ENCODE data around the gene CELF2. TPM values are rescaled to one million over a fixed set of nuclear protein-coding genes. Genes with fewer than 3 reads are reported as not detected.

The CELF2 gene
- total RNA-seq, 1 experiment from 2014 or later = not detected

GRCh38 chr10:11292576-11293302 is 275.1 kb downstream of the CELF2 start:
- peaks cover 33% of the 10 kb centered on the region for H3K27me3 ChIP-seq (replicated peaks; ENCODE audit: insufficient read depth, low read depth, low read length, poor library complexity)
- H3K9me3 ChIP-seq (ENCODE audit: low read depth, low read length, poor library complexity, severe bottlenecking) = no peaks in the 10 kb centered on the region
- no peak for TF ChIP-seq EZH2 (IDR thresholded peaks at IDR 0.05; ENCODE audit: borderline replicate concordance, low read depth, low read length, poor library complexity, severe bottlenecking)
- TF ChIP-seq CTCF (conservative IDR thresholded peaks at IDR 0.05; ENCODE audit: low read depth, low read length) = no peak
- CTCF ChIA-PET = no interaction called here
- BruUV-seq (replicated peaks) = no TSS peak
- H3K4me3 ChIP-seq (ENCODE audit: low read depth, low read length, poor library complexity, severe bottlenecking) = no peak overlapping the region
- DNase-seq (ENCODE audit: low spot score) = no peak
- POLR2A ChIA-PET (ENCODE audit: low non-redundant PET) = no interaction called here
- no peaks in the 10 kb centered on the region for H3K36me3 ChIP-seq (ENCODE audit: insufficient read depth, low read length, poor library complexity, severe bottlenecking)
- H3K27ac ChIP-seq (ENCODE audit: low read depth, low read length, poor library complexity, severe bottlenecking) = no peak overlapping the region
- intact Hi-C loops (cut with micrococcal nuclease; ENCODE audit: unreplicated experiment) = no loop called here
- H3K4me1 ChIP-seq (ENCODE audit: insufficient read depth, low read length, poor library complexity, severe bottlenecking) = no peaks in the 10 kb centered on the region

- no peak overlapping the region for H3K4me3 ChIP-seq (ENCODE audit: low read depth, low read length, poor library complexity, severe bottlenecking)
- no peaks in the 10 kb centered on the region for H3K9me3 ChIP-seq (ENCODE audit: low read depth, low read length, poor library complexity, severe bottlenecking)
- H3K27ac ChIP-seq (ENCODE audit: low read depth, low read length, poor library complexity, severe bottlenecking) = no peak overlapping the region
- H3K27me3 ChIP-seq (replicated peaks; ENCODE audit: insufficient read depth, low read depth, low read length, poor library complexity) = peaks cover 33% of the 10 kb centered on the region
- ChIA-PET POLR2A (ENCODE audit: low non-redundant PET) (interaction anchor here (0.6 kb wide), 1 partner anchor 1044 kb away, joined by 3 read pairs; no protein-coding TSS in a partner anchor), CTCF (no interaction called here)
- H3K36me3 ChIP-seq (ENCODE audit: insufficient read depth, low read length, poor library complexity, severe bottlenecking) = no peaks in the 10 kb centered on the region
- no peaks in the 10 kb centered on the region for H3K4me1 ChIP-seq (ENCODE audit: insufficient read depth, low read length, poor library complexity, severe bottlenecking)
- DNase-seq (ENCODE audit: low spot score) = no peak
- no TSS peak for BruUV-seq (replicated peaks)
- intact Hi-C loops (cut with micrococcal nuclease; ENCODE audit: unreplicated experiment) = no loop called here
- no peak for TF ChIP-seq CTCF (conservative IDR thresholded peaks at IDR 0.05; ENCODE audit: low read depth, low read length)
- TF ChIP-seq EZH2 (IDR thresholded peaks at IDR 0.05; ENCODE audit: borderline replicate concordance, low read depth, low read length, poor library complexity, severe bottlenecking) = no peak
Observed at GRCh38 chr10:11293332-11293731, 275.7 kb downstream of the CELF2 start.

- Histone ChIP-seq H3K27me3 (replicated peaks; ENCODE audit: insufficient read depth, low read depth, low read length, poor library complexity) (peaks cover 26% of the 10 kb centered on the region), H3K27ac (ENCODE audit: low read depth, low read length, poor library complexity, severe bottlenecking) (no peak overlapping the region), H3K4me3 (ENCODE audit: low read depth, low read length, poor library complexity, severe bottlenecking) (no peak overlapping the region), H3K36me3 (ENCODE audit: insufficient read depth, low read length, poor library complexity, severe bottlenecking) (no peaks in the 10 kb centered on the region), H3K4me1 (ENCODE audit: insufficient read depth, low read length, poor library complexity, severe bottlenecking) (no peaks in the 10 kb centered on the region), H3K9me3 (ENCODE audit: low read depth, low read length, poor library complexity, severe bottlenecking) (no peaks in the 10 kb centered on the region)
- intact Hi-C loops (cut with micrococcal nuclease; ENCODE audit: unreplicated experiment) = no loop called here
- no TSS peak for BruUV-seq (replicated peaks)
- ChIA-PET POLR2A (ENCODE audit: low non-redundant PET) (no interaction called here), CTCF (no interaction called here)
- TF ChIP-seq EZH2 (IDR thresholded peaks at IDR 0.05; ENCODE audit: borderline replicate concordance, low read depth, low read length, poor library complexity, severe bottlenecking) (no peak), CTCF (conservative IDR thresholded peaks at IDR 0.05; ENCODE audit: low read depth, low read length) (no peak)
- DNase-seq (ENCODE audit: low spot score) = no peak
Observed at GRCh38 chr10:11294831-11295450, 277.3 kb downstream of the CELF2 start.
